SKM-1 (cell line): ENCODE measurements around the gene FBXO47.
"Not testable (repeated sequence)": the region's sequence is repeated elsewhere in the genome, so short reads cannot be mapped to it uniquely, and the experiment has no call there.

ENCODE experiments used
- DNase-seq: peaks from one replicate; lab custom pipeline; 2025; ENCODE audit not compliant: unreplicated experiment; lab: John Stamatoyannopoulos, UW

The FBXO47 gene

GRCh38 chr17:38922538-38923297, 44.5 kb downstream of the FBXO47 start:
- no peak for DNase-seq

GRCh38 chr17:38921756-38922411, 45.3 kb downstream of the FBXO47 start:
- DNase-seq: no peak

GRCh38 chr17:38920374-38921291, 46.6 kb downstream of the FBXO47 start:
- no peak for DNase-seq

- no peak for DNase-seq
Observed at GRCh38 chr17:38919316-38920078, 47.7 kb downstream of the FBXO47 start.

- no peak for DNase-seq
Observed at GRCh38 chr17:38918916-38919315, 48.3 kb downstream of the FBXO47 start.

- no peak for DNase-seq
Observed at GRCh38 chr17:38918129-38918913, 48.9 kb downstream of the FBXO47 start.

- no peak for DNase-seq
Observed at GRCh38 chr17:38917259-38917658, 49.9 kb downstream of the FBXO47 start.

- no peak for DNase-seq
Observed at GRCh38 chr17:38916771-38917170, 50.4 kb downstream of the FBXO47 start.

GRCh38 chr17:38915639-38915995, 51.6 kb downstream of the FBXO47 start:
- DNase-seq: no peak

- no peak for DNase-seq
Observed at GRCh38 chr17:38914741-38915638, 52.2 kb downstream of the FBXO47 start.

GRCh38 chr17:38912221-38912813, 54.9 kb downstream of the FBXO47 start:
- no peak for DNase-seq

- not testable (repeated sequence) for DNase-seq
Observed at GRCh38 chr17:38911731-38912081, 55.5 kb downstream of the FBXO47 start.

GRCh38 chr17:38911081-38911730, 56.0 kb downstream of the FBXO47 start:
- no peak for DNase-seq

GRCh38 chr17:38910325-38910724, 56.9 kb downstream of the FBXO47 start:
- DNase-seq: no peak

- no peak for DNase-seq
Observed at GRCh38 chr17:38908676-38909181, 58.5 kb downstream of the FBXO47 start.

GRCh38 chr17:38907930-38908675, 59.1 kb downstream of the FBXO47 start:
- DNase-seq: no peak

- no peak for DNase-seq
Observed at GRCh38 chr17:38906460-38907228, 60.6 kb downstream of the FBXO47 start.
